PC-9 (cell line): Measurements from ENCODE around the gene SLC27A6. TPM values are rescaled to one million over a fixed set of nuclear protein-coding genes. Genes with fewer than 3 reads are reported as not detected.
"Not testable (repeated sequence)": the region's sequence is repeated elsewhere in the genome, so short reads cannot be mapped to it uniquely, and the experiment has no call there.

ENCODE experiments used
- BruUV-seq: library from RNA; stranded (reverse); fragments of 400-500 nt; replicated peaks from 2 replicates; lab custom pipeline; 2021; lab: Mats Ljungman, UMichigan
- CTCF ChIA-PET: fragments of 300-600 bp; sonication (Branson Sonifier 250); formaldehyde crosslinking; loops from one replicate; lab custom pipeline; 2022; ENCODE audit warnings: antibody characterized with exemption; lab: Charles Lee
- POLR2A ChIA-PET: fragments of 300-600 bp; sonication (Branson Sonifier 250); formaldehyde crosslinking; loops from one replicate; lab custom pipeline; 2022; ENCODE audit warnings: antibody characterized with exemption; ENCODE audit not compliant: unreplicated experiment; lab: Charles Lee
- DNase-seq, 2 experiments: peaks; one replicate each; pipeline versions ENCODE4 v3.0.0 to v3.0.0-alpha.2; 2015 to 2022; ENCODE audit warnings: mixed read lengths in 1 of 2
- H2AFZ ChIP-seq: fragments of 200-600 bp; sonication (generic); 2 replicates; pipeline ENCODE4 v1.8.1; 2017; ENCODE audit warnings: antibody characterized with exemption
- H3F3A ChIP-seq: fragments of 200-600 bp; sonication (generic); 2 replicates; pipeline ENCODE4 v1.8.1; 2017; ENCODE audit warnings: antibody characterized with exemption, mild to moderate bottlenecking, low read depth; ENCODE audit not compliant: insufficient read depth
- H3K27ac ChIP-seq: fragments of 200-600 bp; sonication (generic); 2 replicates; pipeline ENCODE4 v1.6.1; 2016; ENCODE audit warnings: mixed run types
- H3K27me3 ChIP-seq: fragments of 200-600 bp; sonication (generic); 2 replicates; pipeline ENCODE4 v1.6.1; 2016; ENCODE audit warnings: low read depth, mixed run types; ENCODE audit not compliant: insufficient read depth
- H3K36me3 ChIP-seq: fragments of 200-600 bp; sonication (generic); 2 replicates; pipeline ENCODE4 v1.6.1; 2016; ENCODE audit warnings: low read depth, mixed run types
- H3K4me1 ChIP-seq: fragments of 200-600 bp; sonication (generic); replicated peaks from 2 replicates; pipeline ENCODE4 v1.6.1; 2016; ENCODE audit warnings: mixed run types; ENCODE audit not compliant: insufficient read depth
- H3K4me2 ChIP-seq: fragments of 200-600 bp; sonication (generic); 2 replicates; pipeline ENCODE4 v1.6.1; 2017; ENCODE audit warnings: mixed run types
- H3K4me3 ChIP-seq: fragments of 200-600 bp; sonication (generic); 2 replicates; pipeline ENCODE4 v1.6.1; 2016; ENCODE audit warnings: mixed run types
- H3K79me2 ChIP-seq: fragments of 200-600 bp; sonication (generic); 2 replicates; pipeline ENCODE4 v1.6.1; 2017; ENCODE audit warnings: low read depth, mixed run types
- H3K9me2 ChIP-seq: fragments of 200-600 bp; sonication (generic); 2 replicates; pipeline ENCODE4 v1.8.1; 2017; ENCODE audit warnings: mild to moderate bottlenecking; ENCODE audit not compliant: insufficient read depth
- H3K9me3 ChIP-seq: fragments of 200-600 bp; sonication (generic); 2 replicates; pipeline ENCODE4 v1.8.1; 2016; ENCODE audit warnings: low read depth; ENCODE audit not compliant: insufficient read depth
- H4K20me1 ChIP-seq: fragments of 200-600 bp; sonication (generic); 2 replicates; pipeline ENCODE4 v1.8.1; 2017; ENCODE audit not compliant: insufficient read depth
- EZH2 ChIP-seq: fragments of 200-600 bp; sonication (generic); IDR thresholded peaks from 2 replicates; pipeline ENCODE4 v1.8.0; 2017; ENCODE audit warnings: antibody characterized with exemption, low read depth
- intact Hi-C: fragments of 100-400 bp; cut with micrococcal nuclease; formaldehyde crosslinking; loops from one replicate; pipeline ENCODE4 v1.10.0; 2022; ENCODE audit not compliant: unreplicated experiment
- total RNA-seq: library from RNA; stranded (reverse); gene quantifications from 2 replicates; pipeline ENCODE4 v1.2.3, GENCODE V29; 2021
- TF ChIP-seq, protein P1 (sequence below): fragments of 200-600 bp; sonication (generic); conservative IDR thresholded peaks from 2 replicates; pipeline ENCODE4 v1.6.1; 2017; ENCODE audit warnings: mixed run types, antibody characterized with exemption, mild to moderate bottlenecking, moderate library complexity

Gene SLC27A6
- total RNA-seq, 1 experiment from 2014 or later, result not detected

DNA sequence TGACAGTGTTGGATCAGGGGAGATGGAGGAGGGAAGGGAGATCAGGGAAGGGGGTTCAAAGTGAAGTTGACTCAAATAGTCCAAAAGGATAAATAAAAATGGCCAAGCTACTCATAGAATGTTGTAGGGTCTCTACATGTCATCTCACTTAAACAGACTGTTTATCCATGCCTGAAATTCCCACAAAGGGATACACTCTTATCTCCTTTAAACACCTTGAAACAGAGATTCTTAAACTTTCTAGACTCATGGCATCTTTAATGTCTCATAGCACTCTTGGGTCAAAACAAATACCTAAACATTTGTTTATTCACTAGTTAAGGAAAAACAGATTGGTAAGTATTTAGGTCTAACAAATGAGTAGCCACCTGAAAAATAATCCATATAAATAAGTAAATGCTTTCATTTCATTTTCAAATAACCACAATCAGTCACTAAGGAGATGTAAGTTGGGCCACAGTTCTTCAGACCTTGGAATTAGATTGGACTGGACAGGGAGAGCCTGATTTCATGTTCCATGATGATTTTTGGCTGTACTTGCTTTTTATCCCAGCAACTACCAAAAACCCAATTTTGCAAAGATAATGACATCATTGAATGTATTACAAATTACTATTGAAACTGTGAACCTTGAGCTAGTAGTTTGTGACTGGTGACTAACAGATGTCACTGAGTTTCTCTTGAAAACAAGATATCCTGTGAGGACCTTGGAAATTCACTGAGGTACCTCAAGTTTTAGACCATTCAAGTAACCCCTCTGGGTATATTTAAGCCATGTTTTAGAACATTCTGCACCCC lies 66.8 kb downstream of the SLC27A6 start:
- Histone ChIP-seq H3K27ac (no peak overlapping the region), H2AFZ (no peak overlapping the region), H3K4me3 (no peak overlapping the region), H3K4me2 (no peak overlapping the region), H4K20me1 (no peaks in the 10 kb centered on the region), H3K79me2 (no peaks in the 10 kb centered on the region), H3K9me2 (no peaks in the 10 kb centered on the region), H3K36me3 (no peaks in the 10 kb centered on the region), H3F3A (no peaks in the 10 kb centered on the region), H3K9me3 (no peaks in the 10 kb centered on the region), H3K27me3 (no peaks in the 10 kb centered on the region), H3K4me1 (no peaks in the 10 kb centered on the region)
- CTCF ChIA-PET, result no interaction called here
- POLR2A ChIA-PET, result no interaction called here
- TF ChIP-seq EZH2, result no peak
- TF ChIP-seq, protein P1, sequence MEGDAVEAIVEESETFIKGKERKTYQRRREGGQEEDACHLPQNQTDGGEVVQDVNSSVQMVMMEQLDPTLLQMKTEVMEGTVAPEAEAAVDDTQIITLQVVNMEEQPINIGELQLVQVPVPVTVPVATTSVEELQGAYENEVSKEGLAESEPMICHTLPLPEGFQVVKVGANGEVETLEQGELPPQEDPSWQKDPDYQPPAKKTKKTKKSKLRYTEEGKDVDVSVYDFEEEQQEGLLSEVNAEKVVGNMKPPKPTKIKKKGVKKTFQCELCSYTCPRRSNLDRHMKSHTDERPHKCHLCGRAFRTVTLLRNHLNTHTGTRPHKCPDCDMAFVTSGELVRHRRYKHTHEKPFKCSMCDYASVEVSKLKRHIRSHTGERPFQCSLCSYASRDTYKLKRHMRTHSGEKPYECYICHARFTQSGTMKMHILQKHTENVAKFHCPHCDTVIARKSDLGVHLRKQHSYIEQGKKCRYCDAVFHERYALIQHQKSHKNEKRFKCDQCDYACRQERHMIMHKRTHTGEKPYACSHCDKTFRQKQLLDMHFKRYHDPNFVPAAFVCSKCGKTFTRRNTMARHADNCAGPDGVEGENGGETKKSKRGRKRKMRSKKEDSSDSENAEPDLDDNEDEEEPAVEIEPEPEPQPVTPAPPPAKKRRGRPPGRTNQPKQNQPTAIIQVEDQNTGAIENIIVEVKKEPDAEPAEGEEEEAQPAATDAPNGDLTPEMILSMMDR, result no peak
- no peak for DNase-seq
- BruUV-seq, result no TSS peak
- intact Hi-C loops, result no loop called here

DNA sequence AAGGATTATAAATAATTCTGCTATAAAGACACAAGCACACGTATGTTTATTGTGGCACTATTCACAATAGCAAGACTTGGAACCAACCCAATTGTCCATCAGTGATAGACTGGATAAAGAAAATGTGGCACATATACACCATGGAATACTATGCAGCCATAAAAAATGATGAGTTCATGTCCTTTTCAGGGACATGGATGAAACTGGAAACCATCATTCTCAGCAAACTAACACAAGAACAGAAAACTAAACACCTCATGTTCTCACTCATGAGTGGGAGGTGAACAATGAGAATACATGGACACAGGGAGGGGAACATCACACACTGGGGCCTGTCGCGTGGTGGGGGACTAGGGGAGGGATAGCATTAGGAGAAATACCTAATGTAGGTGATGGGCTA lies 71.0 kb downstream of the SLC27A6 start:
- CTCF ChIA-PET, H3K4me3 ChIP-seq, H3K79me2 ChIP-seq, intact Hi-C loops, H3F3A ChIP-seq, H2AFZ ChIP-seq, BruUV-seq, H3K27ac ChIP-seq, H3K27me3 ChIP-seq, H3K4me2 ChIP-seq, H3K9me2 ChIP-seq, H3K4me1 ChIP-seq, H4K20me1 ChIP-seq, H3K9me3 ChIP-seq, POLR2A ChIA-PET, DNase-seq, H3K36me3 ChIP-seq: not testable (repeated sequence)

DNA sequence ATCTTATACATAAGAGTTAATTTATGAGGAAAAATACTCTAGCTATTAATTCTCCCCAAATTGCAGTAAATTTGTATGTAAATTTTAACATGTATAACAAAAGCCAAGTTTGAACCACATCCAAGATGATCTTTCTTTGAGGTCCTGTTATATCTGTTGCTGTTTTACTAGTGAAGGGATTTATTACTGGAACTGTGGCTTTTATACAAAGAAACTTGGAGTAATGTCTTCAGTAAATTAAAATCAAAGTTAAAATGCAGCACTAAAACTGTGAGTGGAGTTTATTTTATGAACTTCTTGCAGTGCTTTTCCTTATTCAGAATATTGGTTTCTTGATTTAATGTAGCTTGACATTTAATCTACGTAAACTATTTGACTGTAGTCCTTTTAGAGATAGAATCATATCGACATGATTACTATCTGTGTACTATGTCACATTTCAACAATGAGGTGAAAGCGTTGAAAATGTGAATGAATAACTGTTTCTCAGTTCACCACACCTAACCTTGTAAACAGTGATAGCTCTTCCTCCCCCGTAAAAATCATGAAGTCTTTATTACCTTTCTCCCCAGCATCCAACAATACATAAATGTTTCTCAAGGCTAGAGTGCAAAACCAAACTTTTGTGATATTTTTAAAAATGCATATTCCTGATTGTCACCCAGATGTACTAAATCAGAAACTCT lies 76.1 kb downstream of the SLC27A6 start:
- Histone ChIP-seq H3K4me2 (no peak overlapping the region), H3K4me1 (no peaks in the 10 kb centered on the region), H4K20me1 (no peaks in the 10 kb centered on the region), H2AFZ (no peak overlapping the region), H3K9me3 (no peaks in the 10 kb centered on the region), H3K9me2 (no peaks in the 10 kb centered on the region), H3F3A (no peaks in the 10 kb centered on the region), H3K79me2 (no peaks in the 10 kb centered on the region), H3K36me3 (no peaks in the 10 kb centered on the region), H3K4me3 (no peak overlapping the region), H3K27me3 (no peaks in the 10 kb centered on the region), H3K27ac (no peak overlapping the region)
- TF ChIP-seq EZH2, result no peak
- TF ChIP-seq, protein P1, result no peak
- POLR2A ChIA-PET, result no interaction called here
- intact Hi-C loops, result no loop called here
- no TSS peak for BruUV-seq
- CTCF ChIA-PET, result no interaction called here
- no peak for DNase-seq
